Suprapubic skin (tissue), 4 donors: ENCODE data around the gene TBX4. TPM values are rescaled to one million over a fixed set of nuclear protein-coding genes. Genes with fewer than 3 reads are reported as not detected.

Source experiments
- DNase-seq, 2 donors: peaks; one replicate each; pipeline ENCODE4 v3.0.0-alpha.2; 2019; ENCODE audit warnings: low spot score in 2 of 2
- H3K27ac ChIP-seq: fragments of 200-600 bp; sonication (generic); one replicate; pipeline ENCODE4 v1.5.1; 2019
- H3K27me3 ChIP-seq: fragments of 200-600 bp; sonication (generic); one replicate; pipeline ENCODE4 v1.5.1; 2019
- H3K36me3 ChIP-seq: fragments of 200-600 bp; sonication (generic); one replicate; pipeline ENCODE4 v1.5.1; 2019
- H3K4me1 ChIP-seq: fragments of 200-600 bp; sonication (generic); one replicate; pipeline ENCODE4 v1.5.1; 2019
- H3K4me3 ChIP-seq: fragments of 200-600 bp; sonication (generic); one replicate; pipeline ENCODE4 v1.5.1; 2019; ENCODE audit warnings: mild to moderate bottlenecking
- H3K9me3 ChIP-seq: fragments of 200-600 bp; sonication (generic); one replicate; pipeline ENCODE4 v1.5.1; 2019
- EP300 ChIP-seq: sonication (generic); formaldehyde crosslinking; IDR thresholded peaks from one replicate; pipeline ENCODE4 v1.6.1; 2017; ENCODE audit warnings: antibody characterized with exemption
- POLR2A ChIP-seq, 2 donors: fragments of 450-650 bp; IDR thresholded peaks; one replicate each; pipeline ENCODE4 v1.6.1; 2017; ENCODE audit warnings: antibody characterized with exemption in 2 of 2, mild to moderate bottlenecking in 2 of 2, moderate library complexity in 2 of 2
- POLR2AphosphoS5 ChIP-seq, 3 donors: sonication (generic); formaldehyde crosslinking; IDR thresholded peaks; one replicate each; pipeline ENCODE4 v1.6.1; 2017; ENCODE audit warnings: antibody characterized with exemption in 3 of 3
- WGBS: methylation state at CpG from one replicate; pipeline ENCODE4 v1.1.5; 2018; 5-methylcytosine and 5-hydroxymethylcytosine counted together
- total RNA-seq, 4 donors: library from RNA; depleted of rRNA; stranded (reverse); fragments of >200 nt; gene quantifications; one replicate each; pipeline ENCODE4 v1.1.0, GENCODE V29; 2016
- TF ChIP-seq, protein P1 (sequence below), 2 donors: fragments of 200-600 bp in 1 of 2; fragments of 450-650 bp in 1 of 2; sonication (generic) in 1 of 2; IDR thresholded peaks; one replicate each; pipeline ENCODE4 v1.5.1; 2016 to 2019; ENCODE audit warnings: antibody characterized with exemption in 2 of 2, mild to moderate bottlenecking in 1 of 2, moderate library complexity in 1 of 2

Gene TBX4
- total RNA-seq, 4 donors from 2014 or later, result 0.30 to 0.56 TPM; not detected in 2

DNA sequence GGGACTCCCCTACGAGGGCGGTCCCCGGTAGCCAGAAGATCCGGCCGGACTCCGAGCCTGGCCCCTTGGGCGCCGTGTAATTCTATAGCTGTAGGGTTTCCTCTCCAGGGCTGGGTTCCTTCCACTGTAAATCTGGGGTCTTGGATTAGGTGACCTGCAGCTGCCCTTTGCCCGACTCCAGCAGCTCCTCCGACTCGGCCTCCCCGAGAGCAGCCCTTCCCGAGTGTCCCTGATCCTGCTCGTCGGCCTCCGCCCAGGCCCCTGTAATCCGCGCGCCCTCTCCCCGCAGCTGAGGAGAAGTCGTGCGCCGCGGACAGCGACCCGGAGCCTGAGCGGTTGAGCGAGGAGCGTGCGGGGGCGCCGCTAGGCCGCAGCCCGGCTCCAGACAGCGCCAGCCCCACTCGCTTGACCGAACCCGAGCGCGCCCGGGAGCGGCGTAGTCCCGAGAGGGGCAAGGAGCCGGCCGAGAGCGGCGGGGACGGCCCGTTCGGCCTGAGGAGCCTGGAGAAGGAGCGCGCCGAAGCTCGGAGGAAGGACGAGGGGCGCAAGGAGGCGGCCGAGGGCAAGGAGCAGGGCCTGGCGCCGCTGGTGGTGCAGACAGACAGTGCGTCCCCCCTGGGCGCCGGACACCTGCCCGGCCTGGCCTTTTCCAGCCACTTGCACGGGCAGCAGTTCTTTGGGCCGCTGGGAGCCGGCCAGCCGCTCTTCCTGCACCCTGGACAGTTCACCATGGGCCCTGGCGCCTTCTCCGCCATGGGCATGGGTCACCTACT, 47.1 kb upstream of the TBX4 start:
- Histone ChIP-seq H3K4me1 (peaks cover 53% of the 10 kb centered on the region), H3K27ac (no peak overlapping the region), H3K9me3 (no peaks in the 10 kb centered on the region), H3K27me3 (peaks cover 90% of the 10 kb centered on the region), H3K36me3 (no peaks in the 10 kb centered on the region), H3K4me3 (peak overlapping the region; percentile 21)
- DNase-seq, result peak in 1 of 2 donors; percentile 53
- TF ChIP-seq, protein P1, sequence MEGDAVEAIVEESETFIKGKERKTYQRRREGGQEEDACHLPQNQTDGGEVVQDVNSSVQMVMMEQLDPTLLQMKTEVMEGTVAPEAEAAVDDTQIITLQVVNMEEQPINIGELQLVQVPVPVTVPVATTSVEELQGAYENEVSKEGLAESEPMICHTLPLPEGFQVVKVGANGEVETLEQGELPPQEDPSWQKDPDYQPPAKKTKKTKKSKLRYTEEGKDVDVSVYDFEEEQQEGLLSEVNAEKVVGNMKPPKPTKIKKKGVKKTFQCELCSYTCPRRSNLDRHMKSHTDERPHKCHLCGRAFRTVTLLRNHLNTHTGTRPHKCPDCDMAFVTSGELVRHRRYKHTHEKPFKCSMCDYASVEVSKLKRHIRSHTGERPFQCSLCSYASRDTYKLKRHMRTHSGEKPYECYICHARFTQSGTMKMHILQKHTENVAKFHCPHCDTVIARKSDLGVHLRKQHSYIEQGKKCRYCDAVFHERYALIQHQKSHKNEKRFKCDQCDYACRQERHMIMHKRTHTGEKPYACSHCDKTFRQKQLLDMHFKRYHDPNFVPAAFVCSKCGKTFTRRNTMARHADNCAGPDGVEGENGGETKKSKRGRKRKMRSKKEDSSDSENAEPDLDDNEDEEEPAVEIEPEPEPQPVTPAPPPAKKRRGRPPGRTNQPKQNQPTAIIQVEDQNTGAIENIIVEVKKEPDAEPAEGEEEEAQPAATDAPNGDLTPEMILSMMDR (IDR thresholded peaks at IDR 0.05), result no peak
- TF ChIP-seq EP300, result no peak
- TF ChIP-seq POLR2AphosphoS5 (IDR thresholded peaks at IDR 0.05), result no peak
- TF ChIP-seq POLR2A (IDR thresholded peaks at IDR 0.05), result no peak
- WGBS, result 68% methylated on average over 48 of the region's 71 CpGs

DNA sequence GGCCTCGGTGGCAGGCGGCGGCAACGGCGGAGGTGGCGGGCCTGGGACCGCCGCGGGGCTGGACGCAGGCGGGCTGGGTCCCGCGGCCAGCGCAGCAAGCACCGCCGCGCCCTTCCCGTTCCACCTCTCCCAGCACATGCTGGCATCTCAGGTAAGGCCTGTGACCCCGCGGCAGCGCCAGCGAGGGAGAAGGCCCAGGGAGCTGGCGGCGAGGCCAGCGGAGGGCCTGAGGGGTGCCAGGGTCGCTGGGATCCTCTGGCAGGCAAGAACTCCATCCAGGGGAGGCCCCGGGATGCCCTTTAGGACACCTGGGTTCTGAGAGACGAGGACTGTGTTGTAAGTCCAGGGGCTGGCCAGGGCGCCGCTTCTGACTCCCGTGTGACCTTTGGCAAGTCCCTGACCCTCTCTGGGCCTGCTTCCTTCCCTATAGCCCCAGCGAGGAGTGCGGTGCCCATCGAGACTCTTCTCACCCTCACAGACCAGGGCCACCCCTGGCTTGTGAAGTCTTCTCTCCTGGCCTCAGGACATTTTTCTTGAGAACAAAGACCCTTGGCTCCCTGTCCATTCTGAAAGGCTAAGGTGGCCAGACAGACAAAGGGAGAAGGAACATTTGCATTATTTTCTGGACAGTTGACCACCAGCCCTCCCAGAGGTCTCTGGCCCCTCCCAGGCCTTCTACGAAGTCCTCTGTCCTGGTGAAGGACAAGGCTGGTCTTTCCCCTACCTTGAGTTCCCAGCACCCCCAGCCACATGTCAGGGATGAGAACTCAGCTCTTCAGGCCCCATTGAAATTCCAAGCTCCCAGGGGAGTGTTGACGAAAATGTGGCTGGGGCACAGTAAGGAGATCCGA, 46.3 kb upstream of the TBX4 start:
- peak in 1 of 2 donors; percentile 58 for DNase-seq
- TF ChIP-seq POLR2AphosphoS5 (IDR thresholded peaks at IDR 0.05) (no peak), POLR2A (IDR thresholded peaks at IDR 0.05) (no peak)
- peaks cover 92% of the 10 kb centered on the region for H3K27me3 ChIP-seq
- peaks cover 54% of the 10 kb centered on the region for H3K4me1 ChIP-seq
- H3K4me3 ChIP-seq, result peak overlapping the region; percentile 21
- no peaks in the 10 kb centered on the region for H3K36me3 ChIP-seq
- H3K9me3 ChIP-seq, result no peaks in the 10 kb centered on the region
- WGBS, result 70% methylated on average over 11 of the region's 37 CpGs
- no peak overlapping the region for H3K27ac ChIP-seq

DNA sequence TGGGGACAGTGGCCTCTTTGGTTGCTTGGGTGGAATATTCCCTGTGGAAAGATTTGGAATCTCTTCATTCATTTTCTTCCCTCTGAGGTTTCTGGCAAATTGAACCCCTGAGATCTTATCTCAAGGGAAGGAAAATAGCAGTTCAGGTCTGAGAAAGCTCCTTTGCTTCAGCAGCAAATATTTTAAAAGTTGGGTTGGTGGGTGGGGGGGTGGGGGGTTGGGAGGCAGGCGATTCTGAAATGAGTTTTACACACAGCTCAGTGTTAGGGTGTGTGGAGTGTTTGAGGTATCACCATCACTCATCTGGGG, 45.7 kb upstream of the TBX4 start:
- H3K4me1 ChIP-seq, result peaks cover 58% of the 10 kb centered on the region
- no peak overlapping the region for H3K27ac ChIP-seq
- H3K4me3 ChIP-seq, result no peak overlapping the region
- 50% methylated on average over 1 of the region's 1 CpG for WGBS
- TF ChIP-seq POLR2AphosphoS5 (IDR thresholded peaks at IDR 0.05), result no peak
- no peak for TF ChIP-seq POLR2A (IDR thresholded peaks at IDR 0.05)
- no peaks in the 10 kb centered on the region for H3K36me3 ChIP-seq
- H3K27me3 ChIP-seq, result peaks cover 92% of the 10 kb centered on the region
- no peaks in the 10 kb centered on the region for H3K9me3 ChIP-seq
- DNase-seq, result no peak

DNA sequence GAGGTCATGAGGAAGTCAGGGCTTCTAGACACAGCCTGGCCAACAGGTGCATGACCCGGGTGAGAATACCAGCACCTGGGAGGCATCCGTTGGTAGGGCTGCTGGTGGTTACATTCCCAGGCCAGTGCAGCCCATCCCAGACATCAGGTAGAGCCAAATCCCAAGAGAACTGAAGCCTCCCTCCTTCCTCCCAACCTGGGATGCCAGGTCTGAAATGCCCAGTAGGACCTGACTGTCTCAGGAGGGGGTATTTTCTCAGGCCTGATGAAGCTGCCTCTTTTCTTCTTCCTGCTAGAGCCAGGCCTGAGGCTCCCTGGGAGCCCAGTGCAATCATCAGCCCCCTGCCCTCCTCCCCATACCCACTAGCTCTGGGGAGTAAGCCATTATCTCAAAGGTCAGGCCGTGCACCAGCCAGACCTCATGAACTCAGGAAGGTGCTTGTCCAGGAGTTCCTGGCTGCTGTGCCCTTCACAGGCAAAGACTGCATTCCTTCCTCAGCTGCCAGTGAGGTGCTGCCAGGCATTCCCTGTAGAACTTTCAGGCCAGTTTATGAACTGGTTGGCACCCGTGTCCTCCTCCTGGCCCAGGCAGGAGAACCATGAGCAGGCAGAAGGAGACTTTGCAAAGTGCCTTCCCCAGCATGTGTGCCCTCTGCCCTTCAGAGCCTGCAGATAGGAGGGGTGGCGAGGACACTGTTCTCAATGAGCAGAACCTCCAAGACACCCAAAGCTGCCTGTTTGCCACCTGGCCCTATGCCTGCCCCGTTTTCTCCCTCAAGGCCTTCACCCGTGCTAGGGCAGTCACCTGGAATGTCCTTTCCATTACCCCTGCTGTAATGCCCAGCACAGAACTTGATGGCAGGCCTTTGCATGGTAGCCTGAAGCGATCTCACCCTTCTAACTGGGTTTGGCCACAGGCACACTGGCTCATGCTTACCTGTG, 45.0 kb upstream of the TBX4 start:
- Histone ChIP-seq H3K4me1 (peaks cover 65% of the 10 kb centered on the region), H3K4me3 (no peak overlapping the region), H3K9me3 (no peaks in the 10 kb centered on the region), H3K36me3 (no peaks in the 10 kb centered on the region), H3K27me3 (peaks cover 87% of the 10 kb centered on the region), H3K27ac (no peak overlapping the region)
- WGBS, result 62% methylated on average over 5 of the region's 8 CpGs
- DNase-seq, result peak in 1 of 2 donors; percentile 64
- no peak for TF ChIP-seq EP300
- TF ChIP-seq, protein P1 (IDR thresholded peaks at IDR 0.05), result no peak
- TF ChIP-seq POLR2A (IDR thresholded peaks at IDR 0.05), result no peak
- no peak for TF ChIP-seq POLR2AphosphoS5 (IDR thresholded peaks at IDR 0.05)

DNA sequence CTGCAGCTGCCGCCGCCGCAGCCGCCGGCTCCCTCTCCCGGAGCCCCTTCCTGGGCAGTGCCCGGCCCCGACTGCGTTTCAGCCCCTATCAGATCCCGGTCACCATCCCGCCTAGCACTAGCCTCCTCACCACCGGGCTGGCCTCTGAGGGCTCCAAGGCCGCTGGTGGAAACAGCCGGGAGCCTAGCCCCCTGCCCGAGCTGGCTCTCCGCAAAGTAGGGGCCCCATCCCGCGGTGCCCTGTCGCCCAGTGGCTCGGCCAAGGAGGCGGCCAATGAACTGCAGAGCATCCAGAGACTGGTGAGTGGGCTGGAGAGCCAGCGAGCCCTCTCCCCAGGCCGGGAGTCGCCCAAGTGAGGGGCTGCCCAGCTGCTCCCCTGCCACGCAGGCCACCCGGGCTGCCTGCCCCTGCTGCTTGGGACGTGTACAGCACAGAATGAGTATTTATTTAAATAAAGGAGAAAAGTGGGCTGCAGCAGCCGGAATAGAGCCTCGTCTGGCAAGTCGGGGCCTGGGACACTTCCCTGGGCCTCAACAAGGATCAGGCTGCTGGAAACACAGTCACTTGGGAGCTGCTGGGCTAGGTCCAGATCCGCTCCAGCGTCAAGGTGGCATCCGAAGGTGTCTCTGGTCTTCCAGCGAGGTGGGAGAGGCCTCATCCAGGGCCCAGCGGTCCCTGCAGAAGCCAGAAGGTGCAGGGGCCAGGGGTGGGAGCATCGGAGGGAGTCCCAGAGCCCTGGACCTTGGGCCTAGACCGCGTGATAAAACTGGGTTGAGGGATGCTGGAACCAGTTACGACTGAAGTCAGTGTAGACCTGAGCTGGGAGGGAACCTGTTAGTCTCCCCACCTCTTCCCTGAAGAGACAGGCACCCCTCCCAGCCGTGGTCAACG, 43.8 kb upstream of the TBX4 start:
- Histone ChIP-seq H3K27ac (no peak overlapping the region), H3K4me3 (peak overlapping the region; percentile 53), H3K4me1 (peaks cover 64% of the 10 kb centered on the region), H3K36me3 (no peaks in the 10 kb centered on the region), H3K27me3 (peaks cover 79% of the 10 kb centered on the region), H3K9me3 (no peaks in the 10 kb centered on the region)
- TF ChIP-seq, protein P1 (IDR thresholded peaks at IDR 0.05), result no peak
- TF ChIP-seq POLR2A (IDR thresholded peaks at IDR 0.05), result no peak
- TF ChIP-seq POLR2AphosphoS5 (IDR thresholded peaks at IDR 0.05), result no peak
- no peak for TF ChIP-seq EP300
- WGBS, result 67% methylated on average over 23 of the region's 41 CpGs
- peak; percentile 63 to 76 for DNase-seq
